GM18511 (cell line): ENCODE results near the gene PIGZ.
A peak's percentile ranks its signal among the peaks of the same experiment; 100 is the strongest.

ENCODE experiments used
- ATAC-seq: cut with Tn5 transposase; IDR thresholded peaks from one replicate; pipeline ENCODE4 v1.9.1; 2021; ENCODE audit warnings: mild to moderate bottlenecking, moderate library complexity; ENCODE audit not compliant: unreplicated experiment

PIGZ gene

DNA sequence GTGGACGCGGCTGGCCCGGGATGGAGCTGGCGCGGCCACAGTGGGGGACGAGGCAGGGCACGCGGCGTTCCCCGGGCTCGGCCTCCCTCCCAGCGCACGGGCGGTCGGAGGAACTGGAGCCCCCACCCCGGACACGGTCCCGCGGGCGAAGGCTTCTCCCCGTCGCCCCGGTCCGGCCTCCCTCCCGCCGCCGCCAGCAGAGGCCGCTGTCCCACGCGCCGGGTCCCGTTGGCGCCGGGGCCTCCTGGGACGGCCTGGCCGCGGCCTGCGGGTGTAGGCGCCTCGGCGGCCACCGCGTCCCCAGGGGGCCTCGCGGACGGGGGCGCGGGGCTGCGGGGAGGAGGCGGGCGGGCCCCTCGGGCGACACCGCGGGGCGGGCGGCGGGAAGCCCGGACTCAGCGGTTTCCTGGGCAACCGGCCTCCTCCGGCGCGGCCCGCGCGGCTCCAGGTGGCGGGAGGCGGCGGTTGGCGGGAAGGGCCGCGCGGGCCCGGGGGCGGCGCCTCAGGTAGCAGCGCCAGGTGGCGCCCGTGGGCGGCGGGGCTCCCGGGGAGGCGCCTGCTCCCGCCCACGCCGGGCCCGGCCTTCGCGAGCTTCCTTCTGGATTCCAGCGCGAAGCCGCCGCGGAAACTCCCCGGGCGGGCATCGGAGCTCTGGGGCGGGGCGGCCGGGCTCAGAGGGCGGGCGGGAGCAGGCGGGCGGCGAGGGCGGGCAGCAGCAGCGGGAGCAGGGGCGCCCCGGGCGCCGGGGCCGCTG lies 34.2 kb upstream of the PIGZ start:
- ATAC-seq: peak; percentile 71

DNA sequence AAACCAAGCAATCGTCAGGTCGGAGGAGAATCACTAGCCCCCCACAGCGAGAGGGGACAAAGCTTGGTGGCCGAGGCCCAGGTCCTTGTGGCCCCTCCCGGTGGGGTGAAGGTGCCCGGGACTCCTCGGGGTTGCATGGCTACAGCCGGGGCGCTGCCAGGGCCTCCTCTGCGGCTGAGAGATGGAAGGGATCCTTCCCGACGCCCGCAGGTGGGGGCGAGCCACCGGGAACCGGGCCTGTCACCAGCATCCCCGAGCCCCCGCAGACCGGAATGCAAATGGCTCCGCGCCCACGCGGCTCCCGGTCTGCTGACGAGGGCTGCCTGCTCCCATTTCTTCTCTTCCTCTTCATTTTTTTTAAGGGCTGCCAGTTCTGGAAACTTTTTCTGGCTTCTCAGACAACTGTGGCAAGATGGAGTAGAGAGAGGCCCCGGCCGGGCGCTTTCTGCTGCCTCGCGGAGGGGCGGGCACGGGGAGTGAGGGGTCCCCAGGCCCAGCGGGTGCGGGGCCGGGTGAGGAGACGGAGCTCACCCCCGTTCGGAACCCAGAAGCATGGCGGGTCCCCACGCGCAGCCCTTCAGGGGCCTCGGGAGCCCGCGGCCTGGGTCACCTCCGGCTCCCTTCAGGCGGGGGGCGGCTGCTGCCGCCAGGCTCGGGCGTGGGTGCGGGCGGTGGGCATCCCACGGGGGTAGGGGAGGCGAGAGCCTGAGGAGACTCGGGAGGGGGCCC lies 33.5 kb upstream of the PIGZ start:
- peak; percentile 5 for ATAC-seq

DNA sequence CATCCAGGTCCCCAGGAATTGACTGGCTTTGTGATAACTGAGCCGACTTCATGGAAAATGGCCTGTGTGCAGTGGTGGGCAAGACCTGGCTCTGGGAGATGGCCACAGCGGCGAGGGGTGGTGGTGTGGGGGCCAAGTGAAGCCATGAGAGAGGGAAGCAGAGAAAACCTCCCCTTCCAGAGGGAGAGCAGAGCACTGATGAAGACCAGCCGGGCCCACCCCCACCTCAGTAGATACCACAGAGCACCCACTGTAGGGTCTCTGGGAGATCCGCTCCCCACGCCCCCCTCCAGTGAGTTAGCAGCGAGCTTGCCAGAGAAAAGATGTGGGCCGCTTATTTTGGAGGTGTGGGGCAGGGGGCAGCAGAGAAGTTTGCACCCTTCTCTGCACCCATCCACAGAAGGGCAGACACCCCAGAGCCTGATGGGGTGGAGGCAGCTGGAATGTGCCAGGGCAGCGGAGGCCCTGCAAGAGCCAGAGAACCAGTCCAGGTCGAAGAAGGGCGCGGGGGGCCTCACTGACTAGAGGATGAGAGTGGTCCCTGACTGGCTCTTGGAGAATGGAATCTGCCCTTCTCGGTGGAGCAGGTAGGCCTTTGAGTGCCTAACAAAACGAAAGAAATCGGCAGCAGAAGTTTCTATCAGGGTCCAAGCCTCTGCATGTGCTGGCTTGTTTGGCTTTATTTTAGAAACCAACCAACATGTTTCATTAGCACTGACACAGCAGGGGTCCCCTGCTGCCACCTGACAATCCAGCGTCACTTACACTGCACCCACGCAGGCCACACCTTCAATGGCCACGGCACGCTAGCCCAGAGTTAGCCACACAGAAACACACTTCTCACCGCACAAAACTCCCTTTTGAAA lies 32.7 kb upstream of the PIGZ start:
- ATAC-seq: no peak

DNA sequence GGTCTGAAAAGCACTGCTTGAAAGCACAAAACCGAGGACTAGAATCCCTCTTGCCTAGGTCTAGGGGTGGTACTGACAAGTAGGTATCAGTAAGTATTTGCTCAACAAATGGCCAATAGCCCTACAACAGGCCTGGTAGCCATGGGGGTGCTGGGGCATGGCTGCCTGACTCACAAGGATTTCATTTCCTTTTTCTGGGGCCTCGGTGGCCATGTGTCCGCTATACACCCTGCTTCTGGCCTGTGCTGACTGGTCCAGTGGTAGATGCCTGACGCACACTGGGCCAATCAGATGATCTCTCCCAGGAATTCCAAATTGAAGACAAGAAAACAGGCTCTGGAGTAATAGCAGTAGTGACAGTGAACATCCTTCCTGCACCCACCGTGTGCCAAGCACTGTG lies 31.6 kb upstream of the PIGZ start:
- ATAC-seq: no peak

DNA sequence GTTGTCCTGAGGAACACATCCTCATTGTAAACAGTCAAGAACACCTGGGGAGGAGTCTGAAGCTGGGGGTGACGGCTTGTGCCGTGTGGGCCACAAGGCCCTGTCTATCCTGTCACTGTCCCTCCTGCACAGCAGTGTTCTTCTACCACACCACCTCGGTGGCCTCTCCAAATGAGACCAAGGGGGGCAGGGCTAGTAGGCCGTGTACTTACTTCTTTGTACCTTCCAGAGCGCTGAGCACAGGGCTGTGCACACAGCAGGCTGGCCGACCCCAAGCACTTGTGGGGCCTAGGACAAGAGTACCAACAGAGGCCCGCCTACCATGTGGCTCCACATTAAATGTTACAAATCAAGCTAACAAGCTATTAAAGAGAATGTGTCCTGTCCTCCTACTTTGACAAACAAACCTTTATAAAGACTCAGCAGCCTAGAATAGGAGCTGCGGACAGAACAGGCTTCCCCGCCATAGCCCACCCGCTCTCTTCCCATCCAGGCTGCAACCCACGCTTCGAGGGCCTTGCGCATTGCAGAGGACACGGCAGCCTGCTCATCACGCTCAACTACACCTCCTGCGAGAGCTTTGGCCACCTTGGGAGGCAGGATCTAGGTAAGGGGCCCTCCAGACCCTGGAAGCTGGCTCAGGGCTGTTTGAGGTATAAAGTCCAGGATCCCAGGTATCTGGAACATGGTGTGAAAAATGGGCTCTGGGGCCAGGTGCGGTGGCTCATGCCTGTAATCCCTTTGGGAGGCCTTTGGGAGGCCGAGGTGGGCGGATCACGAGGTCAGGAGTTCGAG lies 30.5 kb upstream of the PIGZ start:
- no peak for ATAC-seq

DNA sequence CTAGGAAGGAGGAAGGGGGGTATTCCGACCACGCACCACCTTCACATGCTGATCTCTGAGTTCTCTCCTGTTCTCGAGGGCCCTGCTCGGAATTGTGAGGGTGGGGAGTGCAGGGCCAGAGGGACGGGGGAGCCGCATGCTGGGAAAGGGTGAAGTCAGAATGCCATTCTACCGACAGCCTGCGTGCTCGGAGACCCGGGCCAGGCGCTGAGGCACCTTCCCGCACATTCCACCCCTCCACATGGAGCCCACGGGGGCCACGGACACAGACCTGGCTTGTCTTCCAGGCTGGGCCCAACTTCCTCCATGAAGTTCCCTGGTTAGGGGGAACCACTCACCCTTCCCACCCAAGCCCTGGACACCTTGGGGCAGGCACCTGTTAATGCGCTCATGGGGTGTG lies 28.7 kb upstream of the PIGZ start:
- no peak for ATAC-seq

DNA sequence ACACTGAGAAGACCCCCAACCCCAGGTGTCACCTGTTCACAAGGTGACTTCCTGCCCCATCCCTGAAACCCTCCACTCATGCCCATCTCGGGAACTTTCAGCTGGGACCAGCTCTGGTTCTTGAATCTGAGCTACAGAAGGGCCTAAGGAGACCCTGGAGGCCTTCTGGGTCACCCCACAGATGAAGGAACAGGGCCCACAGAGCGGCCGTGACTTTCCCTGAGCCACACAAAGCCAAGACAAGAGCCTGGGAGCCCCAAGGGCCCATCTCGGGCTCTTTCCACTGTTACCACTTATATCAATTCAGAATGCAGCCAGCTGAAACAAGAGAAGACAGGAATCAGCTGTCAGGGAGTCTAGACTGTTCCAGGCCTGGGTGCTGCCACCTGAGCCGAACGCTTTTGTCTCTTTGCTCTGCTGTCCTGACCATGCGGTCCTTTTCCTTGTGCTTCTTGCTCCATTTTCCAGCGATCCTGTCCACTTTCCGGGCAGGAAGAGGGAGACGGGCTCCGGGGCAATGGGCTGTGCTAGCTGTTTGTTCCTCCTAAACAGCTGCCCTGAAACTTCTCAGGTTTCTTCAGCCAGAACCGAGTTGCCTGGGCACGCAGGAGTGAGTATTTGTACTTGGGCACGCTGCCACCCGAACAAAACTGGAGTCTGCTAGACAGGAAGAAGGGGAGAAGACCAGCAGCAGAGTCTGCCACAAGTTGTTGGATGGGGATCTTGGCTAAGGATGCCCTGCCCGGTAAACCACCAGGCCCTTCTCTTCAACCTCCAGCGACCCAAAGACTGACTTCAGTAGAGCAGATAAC lies 28.0 kb upstream of the PIGZ start:
- ATAC-seq: no peak

DNA sequence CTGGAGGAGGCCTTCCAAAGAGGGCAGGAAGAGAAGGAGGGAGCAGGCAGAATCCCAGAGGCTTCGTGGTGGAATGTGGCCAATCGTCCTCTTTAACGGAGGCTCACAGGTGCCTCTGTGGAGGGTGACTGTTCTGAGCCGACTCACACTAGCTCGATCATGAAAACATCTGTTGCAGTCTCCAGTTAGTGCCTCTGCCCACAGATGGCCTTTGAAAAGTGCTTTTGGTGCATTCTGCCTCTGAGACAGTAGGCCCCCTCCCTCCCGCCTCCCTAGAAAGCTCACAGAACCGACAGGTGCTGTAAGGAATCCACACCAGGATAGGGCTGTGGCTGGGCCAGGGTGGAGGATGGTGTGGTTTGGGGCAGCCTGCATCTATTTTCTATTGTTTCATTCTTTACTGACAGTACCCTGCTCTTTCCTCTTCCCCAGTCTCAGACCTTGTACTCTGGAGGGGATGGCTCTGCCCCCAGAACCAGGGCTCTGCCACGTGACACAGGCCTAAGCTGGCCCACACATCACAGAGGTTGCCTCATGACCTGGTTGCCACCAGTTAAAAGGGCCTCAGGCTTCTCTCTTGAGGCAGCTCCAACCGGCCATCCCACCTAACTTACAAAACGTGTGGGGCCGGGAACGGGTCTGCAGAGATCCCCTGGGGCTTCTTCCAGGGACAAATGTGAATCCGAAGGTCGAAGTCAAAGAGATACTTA lies 27.2 kb upstream of the PIGZ start:
- no peak for ATAC-seq

DNA sequence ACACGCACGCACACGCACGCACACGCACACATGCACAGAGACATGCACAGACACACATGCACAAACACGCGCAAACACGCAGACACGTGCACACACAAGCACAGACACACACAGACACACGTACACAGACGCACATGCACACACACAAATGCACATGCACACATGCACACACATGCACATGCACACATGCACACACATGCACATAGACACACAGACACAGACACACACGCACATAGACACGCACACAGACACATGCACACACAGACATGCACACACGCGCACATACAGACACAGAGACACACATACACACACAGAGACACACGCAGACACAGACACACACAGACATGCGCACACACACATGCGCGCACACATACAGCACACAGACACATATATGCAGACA lies 26.4 kb upstream of the PIGZ start:
- ATAC-seq: no peak

DNA sequence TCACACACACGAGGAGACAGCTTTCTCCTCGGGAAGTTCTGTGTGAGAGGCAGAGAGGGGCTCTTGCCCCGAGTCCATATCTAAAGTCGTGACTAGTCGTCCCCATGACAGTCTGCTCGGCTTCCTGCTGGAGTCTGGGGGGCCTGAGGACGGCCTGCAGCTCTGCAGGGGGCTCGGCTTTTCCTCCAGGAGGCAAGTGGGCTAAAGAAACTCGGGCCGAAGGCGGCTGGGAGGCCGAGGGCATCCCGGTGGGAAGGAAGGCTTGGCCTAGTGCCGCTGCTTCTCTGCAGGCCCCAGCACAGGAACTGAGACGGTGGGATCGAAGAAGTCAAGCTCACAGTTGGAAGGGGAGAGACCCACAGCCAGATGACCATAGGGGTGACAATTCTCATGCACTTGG lies 25.4 kb upstream of the PIGZ start:
- no peak for ATAC-seq

DNA sequence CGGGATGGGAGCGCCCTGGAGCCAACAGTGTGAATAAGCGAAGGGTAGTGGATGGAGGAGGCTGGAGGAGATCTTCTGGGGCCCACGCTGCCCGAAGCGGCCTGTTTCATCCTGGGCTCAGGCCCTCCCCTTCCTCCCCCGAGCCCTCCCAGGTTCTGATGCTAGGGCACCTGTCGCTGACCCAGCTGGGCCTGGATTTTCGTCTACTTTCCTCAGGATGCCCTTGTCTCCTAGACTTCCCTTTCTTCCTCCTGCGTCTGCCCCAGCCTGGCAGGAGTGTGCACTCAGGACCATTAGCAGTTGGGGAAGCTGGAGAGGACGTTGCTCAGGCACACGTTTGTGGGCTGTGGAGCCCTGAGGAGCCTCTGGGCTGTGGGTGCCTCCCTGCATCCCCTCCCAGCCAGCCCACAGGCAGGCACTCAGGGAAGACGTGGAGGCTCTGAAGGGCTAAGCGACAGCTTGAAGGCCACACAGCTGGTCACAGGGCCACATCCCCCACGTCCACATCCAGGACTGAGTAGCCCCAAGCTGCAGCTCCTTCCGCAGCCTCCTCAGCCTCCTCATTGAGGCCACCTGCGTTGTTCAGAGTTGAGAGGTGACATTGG lies 23.9 kb upstream of the PIGZ start:
- ATAC-seq: no peak

DNA sequence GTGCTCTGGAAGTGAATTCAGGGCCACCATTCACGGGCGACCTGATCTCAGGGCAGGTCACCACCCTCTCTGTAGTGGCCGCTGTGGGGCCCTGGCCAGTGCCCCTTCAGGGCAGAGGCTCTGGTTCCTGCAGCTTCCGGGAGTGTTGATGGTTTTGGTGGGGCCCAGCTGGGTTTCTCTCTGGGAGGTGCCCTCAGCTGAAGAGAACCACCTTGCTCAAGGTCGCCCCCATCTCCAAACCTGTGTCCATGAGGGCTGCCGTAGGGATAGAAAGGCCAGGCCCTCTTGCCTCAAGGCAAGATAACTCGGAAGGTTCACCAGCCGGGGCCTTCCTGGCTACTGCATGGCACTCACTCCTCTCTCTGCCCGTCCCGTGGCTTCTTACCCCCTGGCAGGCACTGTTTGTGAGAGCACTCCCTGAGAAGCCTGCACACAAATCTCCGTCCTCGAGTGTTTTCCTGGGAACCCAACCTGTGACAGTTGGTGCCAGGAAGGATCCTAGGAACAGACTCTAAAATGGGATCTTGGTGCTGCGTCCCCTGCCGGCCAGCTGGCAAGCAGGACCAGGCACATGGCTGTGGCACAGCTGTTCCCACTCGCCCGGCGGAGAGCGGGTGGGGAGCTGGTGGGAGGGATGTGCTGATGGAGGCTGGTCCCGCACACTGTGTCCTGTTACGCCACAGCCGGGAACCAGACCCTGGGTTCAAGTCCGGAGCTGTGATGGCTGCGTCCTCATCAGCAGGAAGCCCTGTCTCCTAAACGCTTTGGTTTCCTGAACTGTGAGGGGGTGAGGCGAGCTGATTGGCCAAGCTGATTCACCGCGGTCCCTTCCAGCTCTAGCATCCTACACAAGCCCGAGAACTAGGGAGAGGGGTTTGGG lies 23.2 kb upstream of the PIGZ start:
- no peak for ATAC-seq

DNA sequence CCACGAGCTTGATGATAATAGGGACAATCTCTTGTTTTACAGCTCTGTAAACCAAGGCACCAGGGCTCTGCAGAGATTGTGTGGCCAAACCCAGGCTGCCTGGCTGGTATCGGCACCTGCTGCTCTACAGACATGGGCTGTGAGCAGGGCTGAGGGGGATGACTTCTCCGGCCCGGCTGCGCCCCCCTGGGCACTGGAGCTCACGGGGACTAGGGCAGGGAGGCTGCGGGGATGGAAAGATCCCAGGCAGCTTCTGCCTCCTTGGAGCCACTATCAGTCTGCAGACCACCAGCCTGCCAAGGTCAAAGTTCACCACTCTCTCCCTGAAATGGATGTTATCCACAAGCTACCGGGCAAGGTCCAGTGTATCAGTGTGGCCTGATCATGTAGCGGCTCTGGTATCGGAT lies 22.0 kb upstream of the PIGZ start:
- ATAC-seq: no peak

DNA sequence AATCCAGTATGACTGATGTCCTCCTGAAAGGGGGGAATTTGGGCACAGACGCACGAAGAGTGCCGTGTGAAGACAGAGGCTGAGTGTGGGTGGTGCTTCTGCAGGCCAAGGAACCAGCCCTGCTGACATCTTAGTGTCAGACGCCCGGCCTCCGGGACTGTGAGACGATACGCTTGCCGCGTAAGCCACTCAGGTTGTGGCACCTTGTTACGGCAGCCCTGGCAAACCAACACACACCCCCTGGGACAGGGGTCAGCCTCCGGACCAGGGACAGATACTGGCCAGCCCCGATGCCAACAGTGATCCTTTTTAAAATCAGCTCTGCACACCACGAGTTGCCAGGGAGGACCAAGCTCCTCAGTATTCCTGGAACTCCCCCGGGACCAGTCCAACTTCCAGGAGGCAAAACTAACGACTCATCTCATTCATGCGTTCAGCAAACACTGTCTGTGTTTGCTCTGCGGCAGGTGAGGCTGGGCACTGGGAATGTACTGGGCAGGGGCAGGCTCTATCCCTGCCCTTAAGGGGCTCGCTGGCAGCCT lies 21.2 kb upstream of the PIGZ start:
- ATAC-seq: no peak

DNA sequence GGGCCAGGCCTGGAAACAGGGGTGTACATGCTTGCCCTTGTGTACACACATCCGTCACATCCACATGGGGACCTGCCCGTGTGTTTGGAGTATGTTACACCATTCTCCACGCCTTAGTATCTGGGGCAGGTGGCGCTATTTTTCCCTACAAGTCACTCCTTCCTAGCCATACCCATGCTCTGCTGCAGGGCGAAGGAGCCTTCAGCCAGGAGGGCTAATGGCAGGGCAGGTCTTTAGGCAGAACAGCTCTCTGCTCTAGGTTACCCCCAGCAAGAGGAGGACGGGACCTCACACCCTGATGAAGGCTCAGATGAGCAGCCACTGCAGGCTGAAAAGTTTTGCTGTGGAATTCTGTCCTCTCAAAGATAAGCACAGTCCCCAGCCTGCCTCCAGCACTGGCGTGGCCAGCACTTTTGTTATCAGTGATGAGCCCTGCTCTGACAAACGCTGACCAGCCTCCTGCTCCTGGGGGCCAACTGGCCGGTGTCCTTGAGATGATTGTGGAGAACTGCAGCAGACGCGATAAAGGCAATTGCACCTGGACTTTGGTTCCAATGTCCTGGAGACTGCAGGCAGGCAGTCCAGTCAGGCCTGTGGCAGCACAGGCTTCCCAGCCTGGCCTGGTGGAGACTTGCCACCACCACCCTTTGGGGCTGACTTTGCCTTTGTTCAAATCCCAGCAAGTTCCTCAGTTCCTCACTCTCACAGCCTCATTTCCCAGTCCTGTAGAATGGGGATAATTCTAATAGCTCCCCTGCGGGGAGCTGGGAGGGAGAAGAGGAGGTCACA lies 19.8 kb upstream of the PIGZ start:
- ATAC-seq: no peak

DNA sequence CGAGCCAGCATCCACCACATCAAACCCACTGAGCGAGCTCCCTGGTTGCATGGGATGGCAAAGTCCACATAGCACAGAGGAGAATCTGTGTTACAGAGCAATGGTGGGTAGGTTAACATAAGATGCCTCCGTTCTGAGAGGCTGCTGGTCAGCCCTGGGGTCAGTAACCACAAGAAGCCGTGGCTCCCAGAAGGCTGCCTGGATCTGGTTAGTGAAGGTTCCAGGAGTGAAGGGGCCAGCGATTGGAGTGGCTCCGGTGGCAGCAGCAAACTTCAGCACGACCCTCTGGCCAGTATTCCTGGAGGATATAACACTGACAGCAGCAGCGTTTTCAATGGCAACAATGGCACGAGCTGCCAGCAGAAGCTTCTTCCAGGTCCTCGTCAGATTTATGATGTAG lies 18.4 kb upstream of the PIGZ start:
- no peak for ATAC-seq
